Smooth muscle cell of bladder (primary cell): Measurements from ENCODE around the gene ARL13A. TPM values are rescaled to one million over a fixed set of nuclear protein-coding genes. Genes with fewer than 3 reads are reported as not detected.

ENCODE experiments used
- total RNA-seq: library from RNA; depleted of rRNA; stranded (reverse); fragments of >200 nt; gene quantifications from 2 replicates; pipeline ENCODE4 v1.2.3, GENCODE V29; 2014

The ARL13A gene
- total RNA-seq = not detected in 2 replicates

GRCh38 chrX:100969408-100969807 is at the start of gene ARL13A:
ARL13A (plus strand) TSS chrX:100969708; CDS start chrX:100973690, 3,982 bp downstream.

GRCh38 chrX:100928660-100929613 is 40.6 kb upstream of the ARL13A start, which contains the start of gene XKRX:
XKRX (minus strand) TSS chrX:100928917; CDS start chrX:100928304, 613 bp downstream.

Other genes starting within 250 kb of the ARL13A start
- 4.3 and 5.5 TPM in 2 replicates for gene SYTL4, start 237.6 kb upstream of the ARL13A start, total RNA-seq
- 9.5 and 11.7 TPM in 2 replicates for gene CSTF2, start 149.3 kb upstream of the ARL13A start, total RNA-seq
- gene NOX1, start 95.3 kb upstream of the ARL13A start, total RNA-seq = 0.14 TPM in 1 of 2 replicates, not detected in the other
- gene XKRX, start 40.8 kb upstream of the ARL13A start, total RNA-seq = under 0.01 TPM in 1 of 2 replicates, not detected in the other
- gene TRMT2B, start 82.4 kb downstream of the ARL13A start, total RNA-seq = 8.7 and 9.3 TPM in 2 replicates
- gene TMEM35A, start 109.2 kb downstream of the ARL13A start, total RNA-seq = 3.1 and 3.4 TPM in 2 replicates
- 2.8 and 3.1 TPM in 2 replicates for gene CENPI, start 128.5 kb downstream of the ARL13A start, total RNA-seq